HUES64 (cell line): ENCODE results near the gene SH3GLB1.

Experiments used
- H3K27ac ChIP-seq: 2 replicates; pipeline ENCODE4 v1.7.0; 2013; ENCODE audit warnings: low read depth, low read length, inconsistent platforms
- H3K27me3 ChIP-seq: 2 replicates; pipeline ENCODE4 v1.6.1; 2013; ENCODE audit warnings: mild to moderate bottlenecking, low read length; ENCODE audit not compliant: insufficient read depth
- H3K36me3 ChIP-seq: 2 replicates; pipeline ENCODE4 v1.6.1; 2013; ENCODE audit warnings: mild to moderate bottlenecking, low read length; ENCODE audit not compliant: insufficient read depth
- H3K4me1 ChIP-seq: 2 replicates; pipeline ENCODE4 v1.6.1; 2013; ENCODE audit warnings: mild to moderate bottlenecking, low read length, moderate library complexity; ENCODE audit not compliant: insufficient read depth
- H3K4me3 ChIP-seq: 2 replicates; pipeline ENCODE4 v1.5.1; 2013; ENCODE audit warnings: mild to moderate bottlenecking, low read length, moderate library complexity
- H3K9ac ChIP-seq: 2 replicates; pipeline ENCODE4 v1.6.1; 2013; ENCODE audit warnings: mild to moderate bottlenecking, low read depth, low read length
- H3K9me3 ChIP-seq: 2 replicates; pipeline ENCODE4 v1.6.1; 2013; ENCODE audit warnings: low read depth, low read length; ENCODE audit not compliant: insufficient read depth
- WGBS: fragments of 150-250, 120-280 bp; methylation state at CpG from one replicate; pipeline ENCODE4 v1.1.7; 2013; ENCODE audit warnings: missing lambda C conversion rate; 5-methylcytosine and 5-hydroxymethylcytosine counted together

Gene SH3GLB1

GRCh38 chr1:86757272-86757984, 53.1 kb downstream of the SH3GLB1 start:
- peaks cover 10% of the 10 kb centered on the region; the same call in 1 of the 2 replicates for H3K4me1 ChIP-seq
- H3K9me3 ChIP-seq = no peaks in the 10 kb centered on the region
- no peaks in the 10 kb centered on the region for H3K27me3 ChIP-seq
- 97% methylated on average over 14 of the region's 14 CpGs for WGBS
- no peak overlapping the region for H3K9ac ChIP-seq
- H3K4me3 ChIP-seq = no peak overlapping the region
- no peaks in the 10 kb centered on the region for H3K36me3 ChIP-seq
- no peak overlapping the region for H3K27ac ChIP-seq

- H3K4me3 ChIP-seq = no peak overlapping the region
- H3K9ac ChIP-seq = no peak overlapping the region
- H3K9me3 ChIP-seq = no peaks in the 10 kb centered on the region
- H3K36me3 ChIP-seq = no peaks in the 10 kb centered on the region
- H3K4me1 ChIP-seq = peaks cover 10% of the 10 kb centered on the region; the same call in 1 of the 2 replicates
- H3K27me3 ChIP-seq = no peaks in the 10 kb centered on the region
- no peak overlapping the region for H3K27ac ChIP-seq
- 96% methylated on average over 3 of the region's 3 CpGs for WGBS
Observed at GRCh38 chr1:86758570-86758969, 54.2 kb downstream of the SH3GLB1 start.

- no peaks in the 10 kb centered on the region for H3K27me3 ChIP-seq
- H3K27ac ChIP-seq = no peak overlapping the region
- H3K36me3 ChIP-seq = no peaks in the 10 kb centered on the region
- no peaks in the 10 kb centered on the region for H3K4me1 ChIP-seq
- no peak overlapping the region for H3K9ac ChIP-seq
- no peaks in the 10 kb centered on the region for H3K9me3 ChIP-seq
- 100% methylated on average over 1 of the region's 1 CpG for WGBS
- H3K4me3 ChIP-seq = no peak overlapping the region
Observed at GRCh38 chr1:86760199-86760598, 55.8 kb downstream of the SH3GLB1 start.

- H3K27ac ChIP-seq = no peak overlapping the region
- 97% methylated on average over 6 of the region's 7 CpGs for WGBS
- H3K4me3 ChIP-seq = no peak overlapping the region
- no peaks in the 10 kb centered on the region for H3K9me3 ChIP-seq
- no peaks in the 10 kb centered on the region for H3K4me1 ChIP-seq
- H3K9ac ChIP-seq = no peak overlapping the region
- H3K27me3 ChIP-seq = no peaks in the 10 kb centered on the region
- no peaks in the 10 kb centered on the region for H3K36me3 ChIP-seq
Observed at GRCh38 chr1:86762336-86762735, 58.0 kb downstream of the SH3GLB1 start.

GRCh38 chr1:86764523-86764922, 60.1 kb downstream of the SH3GLB1 start:
- Histone ChIP-seq H3K9me3 (no peaks in the 10 kb centered on the region), H3K4me1 (no peaks in the 10 kb centered on the region), H3K27me3 (no peaks in the 10 kb centered on the region), H3K9ac (no peak overlapping the region), H3K27ac (no peak overlapping the region), H3K4me3 (no peak overlapping the region), H3K36me3 (no peaks in the 10 kb centered on the region)
- 100% methylated on average over 1 of the region's 1 CpG for WGBS

GRCh38 chr1:86765073-86765472, 60.7 kb downstream of the SH3GLB1 start:
- no peaks in the 10 kb centered on the region for H3K27me3 ChIP-seq
- no peaks in the 10 kb centered on the region for H3K36me3 ChIP-seq
- WGBS = 63% methylated on average over 2 of the region's 2 CpGs
- no peaks in the 10 kb centered on the region for H3K4me1 ChIP-seq
- H3K9ac ChIP-seq = no peak overlapping the region
- no peak overlapping the region for H3K27ac ChIP-seq
- no peak overlapping the region for H3K4me3 ChIP-seq
- H3K9me3 ChIP-seq = no peaks in the 10 kb centered on the region

GRCh38 chr1:86765674-86766073, 61.3 kb downstream of the SH3GLB1 start:
- H3K27me3 ChIP-seq = no peaks in the 10 kb centered on the region

GRCh38 chr1:86768554-86768953, 64.2 kb downstream of the SH3GLB1 start:
- Histone ChIP-seq H3K4me1 (peaks cover 4% of the 10 kb centered on the region; the same call in 1 of the 2 replicates), H3K27ac (no peak overlapping the region), H3K36me3 (no peaks in the 10 kb centered on the region), H3K4me3 (no peak overlapping the region), H3K9me3 (no peaks in the 10 kb centered on the region), H3K27me3 (no peaks in the 10 kb centered on the region), H3K9ac (no peak overlapping the region)

More at GRCh38 chr1:86765674-86766073, 61.3 kb downstream of the SH3GLB1 start:
- no peak overlapping the region for H3K9ac ChIP-seq
- H3K9me3 ChIP-seq = no peaks in the 10 kb centered on the region
- no peaks in the 10 kb centered on the region for H3K4me1 ChIP-seq
- H3K36me3 ChIP-seq = no peaks in the 10 kb centered on the region
- H3K4me3 ChIP-seq = no peak overlapping the region
- 100% methylated on average over 2 of the region's 2 CpGs for WGBS
- H3K27ac ChIP-seq = no peak overlapping the region

GRCh38 chr1:86769065-86769464, 64.7 kb downstream of the SH3GLB1 start:
- WGBS = 96% methylated on average over 4 of the region's 4 CpGs
- H3K4me1 ChIP-seq = peaks cover 9% of the 10 kb centered on the region; the same call in 1 of the 2 replicates
- H3K9ac ChIP-seq = no peak overlapping the region
- no peaks in the 10 kb centered on the region for H3K27me3 ChIP-seq
- H3K36me3 ChIP-seq = no peaks in the 10 kb centered on the region
- H3K9me3 ChIP-seq = no peaks in the 10 kb centered on the region
- no peak overlapping the region for H3K4me3 ChIP-seq
- no peak overlapping the region for H3K27ac ChIP-seq

GRCh38 chr1:86773341-86774288, 69.2 kb downstream of the SH3GLB1 start:
- H3K27ac ChIP-seq = no peak overlapping the region
- H3K9me3 ChIP-seq = no peaks in the 10 kb centered on the region
- no peak overlapping the region for H3K9ac ChIP-seq
- no peaks in the 10 kb centered on the region for H3K36me3 ChIP-seq
- WGBS = 60% methylated on average over 5 of the region's 5 CpGs
- H3K4me1 ChIP-seq = peaks cover 20% of the 10 kb centered on the region; the same call in 1 of the 2 replicates
- no peak overlapping the region for H3K4me3 ChIP-seq
- no peaks in the 10 kb centered on the region for H3K27me3 ChIP-seq
